Vagina (tissue), 2 donors: ENCODE data around the gene TUBA1A. TPM values are rescaled to one million over a fixed set of nuclear protein-coding genes. Genes with fewer than 3 reads are reported as not detected.

Experiments used
- DNase-seq, 2 donors: peaks; one replicate each; pipeline ENCODE4 v3.0.0-alpha.2; 2017; ENCODE audit errors: extremely low spot score in 2 of 2
- H3K27ac ChIP-seq: fragments of 200-600 bp; sonication (generic); one replicate; pipeline ENCODE4 v1.5.1; 2019
- H3K27me3 ChIP-seq: fragments of 200-600 bp; sonication (generic); one replicate; pipeline ENCODE4 v1.5.1; 2019
- H3K36me3 ChIP-seq, 2 donors: fragments of 200-600 bp; sonication (generic); one replicate each; pipeline ENCODE4 v1.5.1; 2017 to 2019
- H3K4me1 ChIP-seq: fragments of 200-600 bp; sonication (generic); one replicate; pipeline ENCODE4 v1.5.1; 2019
- H3K4me3 ChIP-seq, 2 donors: fragments of 200-600 bp; sonication (generic); 1 replicate in 1 of 2; 2 replicates in 1 of 2; pipeline ENCODE4 v1.5.1; 2016 to 2019
- H3K9me3 ChIP-seq: fragments of 200-600 bp; sonication (generic); one replicate; pipeline ENCODE4 v1.5.1; 2019
- CTCF ChIP-seq, 3 experiments: fragments of 450-650 bp in 2 of 3; fragments of 200-600 bp in 1 of 3; sonication (generic) in 1 of 3; IDR thresholded peaks; one replicate each; pipeline ENCODE4 v1.5.1; 2017 to 2019; ENCODE audit warnings: antibody characterized with exemption in 3 of 3, mild to moderate bottlenecking in 2 of 3, moderate library complexity in 2 of 3
- POLR2A ChIP-seq, 2 donors: fragments of 450-650 bp; IDR thresholded peaks; one replicate each; pipeline ENCODE4 v1.6.1; 2017; ENCODE audit warnings: antibody characterized with exemption in 2 of 2, mild to moderate bottlenecking in 2 of 2, moderate library complexity in 2 of 2
- POLR2AphosphoS5 ChIP-seq, 2 donors: sonication (generic); formaldehyde crosslinking; IDR thresholded peaks; one replicate each; pipeline ENCODE4 v1.9.0; 2017; ENCODE audit warnings: antibody characterized with exemption in 2 of 2, mild to moderate bottlenecking in 2 of 2, low read depth in 1 of 2; ENCODE audit not compliant: insufficient read depth in 1 of 2
- intact Hi-C: fragments of 100-400 bp; cut with DNase I; formaldehyde crosslinking; loops from one replicate; pipeline ENCODE4 v1.15.1; 2023
- total RNA-seq: library from RNA; depleted of rRNA; stranded (reverse); fragments of >200 nt; gene quantifications from one replicate; pipeline ENCODE4 v1.2.3, GENCODE V29; 2016

Gene TUBA1A
- total RNA-seq, 1 donor from 2014 or later: 236 TPM

GRCh38 chr12:49206389-49206788 lies 17.5 kb upstream of the TUBA1A start:
- no peak overlapping the region for H3K4me3 ChIP-seq
- DNase-seq: no peak
- H3K9me3 ChIP-seq: no peaks in the 10 kb centered on the region
- TF ChIP-seq CTCF (IDR thresholded peaks at IDR 0.05) (no peak), POLR2A (IDR thresholded peaks at IDR 0.05) (no peak)
- H3K27ac ChIP-seq: no peak overlapping the region
- H3K4me1 ChIP-seq: peaks cover 7% of the 10 kb centered on the region
- no peaks in the 10 kb centered on the region for H3K27me3 ChIP-seq
- intact Hi-C loops: no loop called here
- no peaks in the 10 kb centered on the region for H3K36me3 ChIP-seq

- TF ChIP-seq CTCF (IDR thresholded peaks at IDR 0.05) (no peak), POLR2A (IDR thresholded peaks at IDR 0.05) (no peak), POLR2AphosphoS5 (IDR thresholded peaks at IDR 0.05; ENCODE audit: insufficient read depth in 1 of 2, low read depth in 1 of 2) (no peak)
- Histone ChIP-seq H3K27ac (peak overlapping the region; percentile 74), H3K9me3 (no peaks in the 10 kb centered on the region), H3K4me1 (peaks cover 11% of the 10 kb centered on the region), H3K27me3 (no peaks in the 10 kb centered on the region), H3K4me3 (no peak overlapping the region), H3K36me3 (no peaks in the 10 kb centered on the region)
- intact Hi-C loops: no loop called here
- no peak for DNase-seq
Observed at GRCh38 chr12:49201595-49202295, 12.9 kb upstream of the TUBA1A start.

GRCh38 chr12:49200919-49201594 lies 12.2 kb upstream of the TUBA1A start:
- DNase-seq: no peak
- Histone ChIP-seq H3K36me3 (no peaks in the 10 kb centered on the region), H3K9me3 (no peaks in the 10 kb centered on the region), H3K27me3 (no peaks in the 10 kb centered on the region), H3K27ac (peak overlapping the region; percentile 74), H3K4me1 (peaks cover 11% of the 10 kb centered on the region), H3K4me3 (no peak overlapping the region)
- TF ChIP-seq CTCF (IDR thresholded peaks at IDR 0.05) (no peak), POLR2AphosphoS5 (IDR thresholded peaks at IDR 0.05; ENCODE audit: insufficient read depth in 1 of 2, low read depth in 1 of 2) (peak; percentile 47 to 94)
- intact Hi-C loops: no loop called here

GRCh38 chr12:49198431-49199155 lies 9.7 kb upstream of the TUBA1A start:
- H3K27ac ChIP-seq: no peak overlapping the region
- no peaks in the 10 kb centered on the region for H3K9me3 ChIP-seq
- no peak for DNase-seq
- H3K36me3 ChIP-seq: no peaks in the 10 kb centered on the region
- H3K27me3 ChIP-seq: no peaks in the 10 kb centered on the region
- no peak for TF ChIP-seq CTCF (IDR thresholded peaks at IDR 0.05)
- no peak for TF ChIP-seq POLR2AphosphoS5 (IDR thresholded peaks at IDR 0.05; ENCODE audit: insufficient read depth in 1 of 2, low read depth in 1 of 2)
- no peak for TF ChIP-seq POLR2A (IDR thresholded peaks at IDR 0.05)
- peaks cover 11% of the 10 kb centered on the region for H3K4me1 ChIP-seq
- no peak overlapping the region for H3K4me3 ChIP-seq
- intact Hi-C loops: no loop called here
